T-helper 2 cell treated with Interferon-gamma antibody and Interleukin-4, amounts not matched to agents 5 μg/mL and 100 μg/mL, for 36 hours (primary cell): Measurements from ENCODE around the gene SLC5A9.
A peak's percentile ranks its signal among the peaks of the same experiment; 100 is the strongest.

Experiments used
- DNase-seq: peaks from one replicate; pipeline ENCODE4 v3.0.0; 2021; ENCODE audit warnings: low spot score
- H3K27ac Mint-ChIP-seq: one replicate; pipeline ENCODE4 v1.8.0; 2021; ENCODE audit warnings: mild to moderate bottlenecking, mixed read lengths
- H3K27me3 Mint-ChIP-seq: one replicate; pipeline ENCODE4 v1.8.0; 2021; ENCODE audit warnings: low read depth, mixed read lengths
- H3K36me3 Mint-ChIP-seq: one replicate; pipeline ENCODE4 v1.8.0; 2021; ENCODE audit warnings: low read depth, mixed read lengths
- H3K4me1 Mint-ChIP-seq: one replicate; pipeline ENCODE4 v1.8.0; 2021; ENCODE audit warnings: low read depth, mixed read lengths
- H3K4me3 Mint-ChIP-seq: one replicate; pipeline ENCODE4 v1.8.0; 2022; ENCODE audit warnings: mild to moderate bottlenecking, moderate library complexity, mixed read lengths
- H3K9me3 Mint-ChIP-seq: one replicate; pipeline ENCODE4 v1.8.0; 2021; ENCODE audit warnings: mixed read lengths

Gene SLC5A9

DNA sequence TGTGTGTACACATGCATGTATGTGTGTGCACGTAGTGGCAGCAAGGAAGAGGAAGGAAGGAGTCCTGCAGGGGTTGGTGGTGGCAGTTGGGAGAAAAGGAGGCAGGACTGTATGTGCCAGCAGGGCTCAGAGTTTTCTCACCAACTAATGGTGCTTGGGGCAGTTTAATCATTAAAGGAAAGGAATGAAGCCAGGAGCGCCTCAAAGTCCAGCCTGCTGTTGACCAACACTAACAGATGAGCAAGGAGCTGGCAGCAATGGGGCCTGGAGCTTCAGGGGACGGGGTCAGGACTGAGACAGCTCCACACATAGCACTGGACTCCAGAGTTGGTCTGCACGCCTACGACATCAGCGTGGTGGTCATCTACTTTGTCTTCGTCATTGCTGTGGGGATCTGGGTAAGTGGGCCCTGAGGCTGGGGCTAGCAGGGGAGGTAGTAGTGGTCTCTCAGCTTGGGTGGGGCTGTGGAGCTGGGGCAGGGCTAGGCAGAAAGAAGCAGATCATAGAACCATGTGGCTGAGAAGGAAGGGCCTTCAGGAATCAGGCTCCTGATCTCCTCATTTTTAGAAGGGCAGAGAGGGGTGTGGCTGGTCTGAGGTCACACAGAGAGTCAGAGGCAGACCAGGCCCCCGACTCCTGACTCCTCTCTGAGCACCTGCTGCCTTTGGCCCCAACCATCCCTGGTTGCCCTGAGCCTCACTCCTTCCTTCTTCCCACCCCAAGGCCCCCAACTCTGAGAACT, at the start of gene SLC5A9:
TSS of gene SLC5A9 (plus strand) at position 216 of the 742 bp plus-strand sequence. CDS start at position 237, 21 bp downstream.
- Mint-ChIP-seq H3K27ac (no peak within 1 kb of the TSS), H3K36me3 (no peaks in the 10 kb centered on the region), H3K4me1 (no peaks in the 10 kb centered on the region), H3K4me3 (no peak within 1 kb of the TSS), H3K27me3 (peaks cover 4% of the 10 kb centered on the region), H3K9me3 (no peaks in the 10 kb centered on the region)
- DNase-seq: no peak

DNA sequence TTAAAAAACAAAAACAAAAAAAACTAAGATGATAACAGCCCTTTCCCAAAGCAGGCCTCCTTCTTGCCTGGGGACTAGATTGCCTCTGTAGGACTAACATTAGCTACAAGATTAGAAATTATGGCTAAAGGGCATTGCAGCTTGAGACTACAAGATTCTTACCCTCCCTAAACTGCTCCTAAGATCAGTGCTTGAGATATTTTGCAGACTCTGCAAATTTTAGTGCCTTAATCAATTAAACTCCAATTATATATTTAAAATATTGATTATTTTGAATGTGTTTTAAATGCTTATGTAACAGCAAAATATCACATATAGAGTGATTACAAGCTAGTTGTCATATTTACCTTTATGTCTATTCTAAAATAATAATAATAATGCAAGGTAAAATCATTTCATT, 47.4 kb upstream of the SLC5A9 start:
- Mint-ChIP-seq H3K9me3 (peaks cover 2% of the 10 kb centered on the region), H3K27ac (no peak overlapping the region), H3K27me3 (peaks cover 13% of the 10 kb centered on the region), H3K36me3 (no peaks in the 10 kb centered on the region), H3K4me1 (no peaks in the 10 kb centered on the region), H3K4me3 (no peak overlapping the region)
- DNase-seq: no peak

DNA sequence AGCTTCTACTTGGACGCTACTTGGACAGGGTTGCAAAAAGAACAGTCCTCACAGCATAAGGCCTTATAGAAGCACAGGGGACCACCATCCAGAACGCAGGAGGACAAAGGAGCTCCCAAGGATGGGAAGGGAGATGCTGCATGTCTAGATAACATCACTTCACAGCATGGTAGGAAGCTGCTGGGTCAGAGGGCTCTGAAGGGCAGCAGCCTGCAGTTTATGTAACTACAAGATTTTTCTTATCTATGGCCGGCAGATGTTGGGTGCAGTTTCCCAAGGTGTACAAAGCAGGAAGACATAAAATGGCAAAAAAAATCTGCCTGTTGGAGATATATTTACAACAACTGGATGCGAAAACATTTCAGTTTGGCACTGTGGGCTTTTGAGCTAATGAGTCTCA, 45.3 kb upstream of the SLC5A9 start:
- H3K27ac Mint-ChIP-seq: no peak overlapping the region
- H3K4me3 Mint-ChIP-seq: no peak overlapping the region

DNA sequence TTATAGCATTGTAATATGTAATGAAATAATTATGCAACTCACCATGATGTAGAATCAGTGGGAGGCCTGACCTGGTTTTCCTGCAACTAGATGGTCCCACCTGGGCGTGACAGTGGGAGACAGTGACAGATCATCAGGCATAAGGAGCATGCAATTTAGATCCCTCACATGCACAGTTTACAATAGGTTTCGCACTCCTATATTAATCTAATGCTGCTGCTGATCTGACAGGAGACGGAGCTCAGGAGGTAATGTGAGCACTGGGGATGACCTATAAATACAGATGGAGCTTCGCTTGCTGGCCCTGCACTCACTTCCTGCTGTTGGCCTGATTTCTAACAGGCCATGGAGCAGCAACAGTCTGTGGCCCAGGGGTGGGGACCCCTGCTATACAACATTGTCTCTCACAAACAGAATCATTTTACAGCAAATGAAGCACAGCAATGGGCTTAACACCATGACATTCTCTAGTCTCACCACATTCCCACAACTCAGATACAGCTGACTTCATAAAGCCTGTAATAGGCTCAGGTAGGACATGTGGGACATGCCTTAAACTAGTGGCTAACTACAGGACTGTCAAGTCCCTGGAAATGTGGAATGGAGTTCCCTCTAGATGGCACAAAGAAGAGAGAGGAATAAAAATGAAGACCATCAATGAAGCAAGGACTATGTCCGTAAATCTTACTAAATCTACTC, 40.7 kb upstream of the SLC5A9 start:
- no peaks in the 10 kb centered on the region for H3K4me1 Mint-ChIP-seq
- peaks cover 8% of the 10 kb centered on the region for H3K9me3 Mint-ChIP-seq
- no peak overlapping the region for H3K27ac Mint-ChIP-seq
- H3K36me3 Mint-ChIP-seq: no peaks in the 10 kb centered on the region
- no peak for DNase-seq
- peaks cover 13% of the 10 kb centered on the region for H3K27me3 Mint-ChIP-seq
- no peak overlapping the region for H3K4me3 Mint-ChIP-seq

More for the DNA sequence above, 45.3 kb upstream of the SLC5A9 start:
- Mint-ChIP-seq H3K9me3 (no peaks in the 10 kb centered on the region), H3K36me3 (no peaks in the 10 kb centered on the region), H3K4me1 (no peaks in the 10 kb centered on the region), H3K27me3 (peaks cover 13% of the 10 kb centered on the region)
- DNase-seq: no peak

DNA sequence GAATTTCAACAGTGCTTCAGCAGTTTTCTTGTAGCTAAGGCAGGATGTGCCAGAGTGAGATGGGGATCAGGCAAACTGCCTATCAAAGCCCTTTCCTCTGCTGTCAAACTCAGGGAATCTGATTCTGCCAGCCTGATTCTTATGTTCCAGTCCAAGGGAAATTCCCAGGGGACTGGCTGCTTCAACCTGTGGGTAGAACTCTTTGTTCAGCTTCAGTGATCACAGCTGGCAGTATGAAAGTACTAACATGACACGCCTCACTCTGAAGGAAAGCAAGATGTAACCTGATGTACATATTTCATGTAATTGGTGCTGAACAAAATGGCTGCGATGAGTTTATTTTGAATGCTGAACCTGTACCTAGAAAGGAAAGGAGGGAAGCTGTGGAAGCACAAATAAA, 40.1 kb upstream of the SLC5A9 start:
- Mint-ChIP-seq H3K4me1 (no peaks in the 10 kb centered on the region), H3K36me3 (no peaks in the 10 kb centered on the region), H3K27ac (no peak overlapping the region), H3K27me3 (peaks cover 12% of the 10 kb centered on the region), H3K9me3 (peaks cover 12% of the 10 kb centered on the region), H3K4me3 (no peak overlapping the region)
- DNase-seq: no peak

DNA sequence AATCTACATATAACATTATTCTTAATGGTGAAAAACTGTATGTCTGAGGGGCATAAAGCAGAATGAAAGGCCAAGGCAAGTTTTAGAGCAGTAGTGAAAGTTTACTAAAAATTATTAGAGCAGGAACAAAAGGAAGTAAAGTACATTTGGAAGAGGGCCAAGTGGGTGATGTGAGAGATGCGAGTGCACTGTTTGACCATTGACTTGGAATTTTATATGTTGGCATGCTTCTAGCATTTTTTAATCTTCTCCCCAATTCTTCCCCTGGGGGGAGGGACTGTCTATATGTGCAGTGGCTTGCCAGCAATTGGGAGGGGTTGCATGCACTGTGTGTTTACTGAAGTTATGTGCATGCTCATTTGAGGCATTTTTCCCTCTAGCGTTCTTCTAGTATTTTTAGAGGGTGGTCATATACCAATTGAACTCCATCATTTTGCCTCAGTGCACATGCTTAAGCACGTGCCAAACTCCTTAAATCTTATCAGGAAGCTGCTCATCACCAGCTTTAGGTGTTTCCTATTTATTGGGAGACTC, 36.1 kb upstream of the SLC5A9 start:
- no peak overlapping the region for H3K4me3 Mint-ChIP-seq
- peaks cover 24% of the 10 kb centered on the region for H3K9me3 Mint-ChIP-seq
- H3K4me1 Mint-ChIP-seq: no peaks in the 10 kb centered on the region
- no peak overlapping the region for H3K27ac Mint-ChIP-seq
- no peak for DNase-seq
- H3K27me3 Mint-ChIP-seq: no peaks in the 10 kb centered on the region
- no peaks in the 10 kb centered on the region for H3K36me3 Mint-ChIP-seq

DNA sequence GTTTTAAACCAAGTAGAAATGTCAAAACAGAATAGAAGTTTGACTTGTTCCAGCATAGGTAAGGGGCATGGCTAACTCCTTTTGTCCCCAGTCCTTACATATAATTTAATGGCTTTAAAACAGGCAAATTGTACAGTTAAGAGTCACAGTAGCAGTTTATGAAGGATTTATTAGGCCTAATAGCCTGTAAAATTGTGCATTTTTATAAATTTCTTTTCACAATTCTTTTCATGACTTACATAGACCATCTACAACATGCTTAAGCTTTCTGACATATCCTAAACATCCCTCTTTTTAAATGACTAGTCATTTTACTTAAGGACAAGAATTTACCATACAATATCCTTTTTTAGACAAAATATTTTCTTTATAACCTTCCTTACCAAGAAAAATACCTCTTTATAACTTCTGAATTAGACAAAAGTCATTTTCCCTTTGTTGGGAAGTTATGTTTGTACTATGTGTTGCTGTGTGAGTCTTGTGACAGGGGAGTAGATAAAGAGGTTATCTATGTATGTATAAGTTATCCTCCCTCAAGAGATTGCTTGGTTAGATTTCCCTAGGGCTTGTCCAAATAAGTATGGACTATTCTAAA, 34.5 kb upstream of the SLC5A9 start:
- no peak overlapping the region for H3K4me3 Mint-ChIP-seq
- H3K4me1 Mint-ChIP-seq: no peaks in the 10 kb centered on the region
- no peaks in the 10 kb centered on the region for H3K36me3 Mint-ChIP-seq
- no peak for DNase-seq
- H3K27me3 Mint-ChIP-seq: no peaks in the 10 kb centered on the region
- no peak overlapping the region for H3K27ac Mint-ChIP-seq
- peaks cover 24% of the 10 kb centered on the region for H3K9me3 Mint-ChIP-seq

DNA sequence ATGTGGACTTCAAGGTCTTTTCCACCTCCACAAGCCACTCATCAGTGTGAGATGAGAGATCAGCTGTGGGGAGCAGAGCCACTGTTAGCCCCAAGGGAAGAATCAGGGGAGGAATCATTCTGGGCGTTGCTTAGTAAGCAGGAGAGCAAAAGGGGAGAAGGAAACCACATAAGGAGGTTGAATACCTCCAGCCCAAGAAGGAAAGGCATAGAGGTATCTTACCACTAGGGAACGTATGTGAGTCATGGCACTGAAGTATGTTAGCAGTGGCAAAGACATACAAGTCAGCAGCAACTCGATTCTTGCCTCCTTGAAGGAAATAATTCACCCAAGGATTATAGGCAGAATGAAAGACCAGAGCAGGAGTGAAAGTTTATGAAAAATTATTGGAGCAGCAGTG, 31.6 kb upstream of the SLC5A9 start:
- Mint-ChIP-seq H3K4me1 (no peaks in the 10 kb centered on the region), H3K36me3 (no peaks in the 10 kb centered on the region), H3K27ac (no peak overlapping the region), H3K27me3 (no peaks in the 10 kb centered on the region), H3K9me3 (peaks cover 24% of the 10 kb centered on the region), H3K4me3 (no peak overlapping the region)
- DNase-seq: no peak

DNA sequence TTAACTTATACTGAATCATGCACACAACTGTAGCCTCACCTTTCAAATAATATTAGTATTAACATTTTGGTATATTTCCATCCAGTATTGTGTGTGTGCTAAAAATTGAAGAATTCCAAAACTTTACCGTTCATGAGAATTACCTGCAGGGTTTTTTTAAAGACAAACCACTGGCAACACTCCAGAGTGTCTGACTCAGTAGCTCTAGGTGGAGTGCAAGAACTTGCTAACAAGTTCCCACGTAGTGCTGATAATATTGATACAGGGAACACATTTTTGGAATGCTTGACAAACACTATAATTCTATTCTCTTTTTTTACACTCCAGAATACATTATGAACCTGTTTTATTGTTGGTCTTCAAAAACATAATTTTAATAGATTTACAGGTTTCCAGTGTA, 27.7 kb upstream of the SLC5A9 start:
- Mint-ChIP-seq H3K27ac (no peak overlapping the region), H3K4me3 (no peak overlapping the region), H3K9me3 (no peaks in the 10 kb centered on the region), H3K36me3 (no peaks in the 10 kb centered on the region), H3K27me3 (peaks cover 2% of the 10 kb centered on the region), H3K4me1 (no peaks in the 10 kb centered on the region)
- DNase-seq: no peak

DNA sequence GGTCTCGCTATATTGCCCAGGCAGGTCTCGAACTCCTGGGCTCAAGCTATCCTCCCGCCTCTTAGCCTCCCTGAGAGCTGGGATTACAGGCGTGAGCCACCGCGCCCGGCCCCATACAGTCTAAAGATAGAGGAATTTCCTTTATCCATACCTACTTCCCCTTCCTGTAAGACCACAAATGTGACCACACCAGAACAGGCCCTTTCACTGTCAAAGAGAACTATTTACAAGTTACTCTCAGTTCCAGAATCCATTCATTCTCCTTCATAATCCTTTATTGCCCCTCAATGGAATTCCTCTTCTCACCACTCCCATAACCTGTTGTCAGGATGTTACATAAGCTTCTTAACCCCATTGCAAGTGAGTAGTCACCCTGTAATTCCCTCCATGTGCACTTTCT, 26.3 kb upstream of the SLC5A9 start:
- no peak overlapping the region for H3K27ac Mint-ChIP-seq
- no peak for DNase-seq
- H3K36me3 Mint-ChIP-seq: no peaks in the 10 kb centered on the region
- H3K9me3 Mint-ChIP-seq: no peaks in the 10 kb centered on the region
- H3K27me3 Mint-ChIP-seq: peaks cover 2% of the 10 kb centered on the region
- no peaks in the 10 kb centered on the region for H3K4me1 Mint-ChIP-seq
- H3K4me3 Mint-ChIP-seq: no peak overlapping the region

DNA sequence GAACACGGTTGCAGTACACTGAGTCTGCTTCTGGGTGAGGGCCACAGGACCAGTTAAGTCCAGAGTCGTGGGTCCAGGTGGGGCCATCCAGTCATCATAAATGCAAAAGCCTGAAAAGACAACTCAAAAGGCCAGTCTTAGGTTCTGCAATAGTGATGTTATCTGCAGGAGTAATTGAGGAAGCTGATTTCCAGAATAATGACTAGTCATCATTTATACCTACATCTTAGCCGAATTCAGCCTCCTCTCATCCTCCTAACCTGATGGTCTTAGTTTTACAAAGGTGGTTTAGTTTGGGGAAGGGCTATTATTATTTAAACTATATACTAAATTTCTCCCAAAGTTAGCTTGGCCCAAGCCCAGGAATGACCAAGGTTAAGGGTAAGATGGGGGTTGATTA, 23.5 kb upstream of the SLC5A9 start:
- Mint-ChIP-seq H3K27ac (no peak overlapping the region), H3K4me3 (no peak overlapping the region), H3K27me3 (peaks cover 2% of the 10 kb centered on the region), H3K4me1 (no peaks in the 10 kb centered on the region), H3K36me3 (no peaks in the 10 kb centered on the region), H3K9me3 (no peaks in the 10 kb centered on the region)
- DNase-seq: no peak

DNA sequence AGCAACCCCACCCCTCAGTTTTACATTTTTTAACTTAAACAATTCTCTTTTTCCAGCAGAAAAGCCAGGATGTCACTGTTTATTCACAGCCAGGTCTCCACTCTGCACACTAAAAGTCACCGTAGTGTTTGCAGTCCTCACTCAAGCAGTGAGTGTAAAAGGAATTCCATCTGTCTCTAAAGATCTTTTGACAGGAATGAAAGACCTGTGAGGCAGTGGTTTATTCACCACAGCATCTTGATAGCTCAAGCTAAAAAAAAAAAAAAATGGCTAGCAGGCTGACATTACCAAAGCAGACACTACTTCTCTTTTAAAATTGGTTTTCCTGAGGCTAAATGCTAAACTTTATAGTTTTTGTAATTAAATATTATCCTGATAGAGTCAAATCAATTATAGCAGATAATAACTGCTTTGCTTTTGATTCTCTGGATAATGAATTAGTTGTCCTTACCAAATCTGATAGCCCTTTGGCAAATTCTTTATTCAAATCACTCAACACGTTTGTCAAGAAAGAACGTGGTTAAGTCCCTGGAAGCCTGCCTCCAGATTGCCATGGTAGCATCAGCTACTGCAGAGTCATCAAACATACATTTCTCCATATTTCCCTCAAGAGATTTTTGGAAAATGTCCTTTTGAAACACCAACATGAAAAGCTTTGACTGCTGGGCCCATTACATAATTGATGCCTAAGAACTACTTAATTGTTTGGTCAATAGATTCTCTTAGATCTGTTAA, 22.2 kb upstream of the SLC5A9 start:
- H3K4me1 Mint-ChIP-seq: no peaks in the 10 kb centered on the region

DNA sequence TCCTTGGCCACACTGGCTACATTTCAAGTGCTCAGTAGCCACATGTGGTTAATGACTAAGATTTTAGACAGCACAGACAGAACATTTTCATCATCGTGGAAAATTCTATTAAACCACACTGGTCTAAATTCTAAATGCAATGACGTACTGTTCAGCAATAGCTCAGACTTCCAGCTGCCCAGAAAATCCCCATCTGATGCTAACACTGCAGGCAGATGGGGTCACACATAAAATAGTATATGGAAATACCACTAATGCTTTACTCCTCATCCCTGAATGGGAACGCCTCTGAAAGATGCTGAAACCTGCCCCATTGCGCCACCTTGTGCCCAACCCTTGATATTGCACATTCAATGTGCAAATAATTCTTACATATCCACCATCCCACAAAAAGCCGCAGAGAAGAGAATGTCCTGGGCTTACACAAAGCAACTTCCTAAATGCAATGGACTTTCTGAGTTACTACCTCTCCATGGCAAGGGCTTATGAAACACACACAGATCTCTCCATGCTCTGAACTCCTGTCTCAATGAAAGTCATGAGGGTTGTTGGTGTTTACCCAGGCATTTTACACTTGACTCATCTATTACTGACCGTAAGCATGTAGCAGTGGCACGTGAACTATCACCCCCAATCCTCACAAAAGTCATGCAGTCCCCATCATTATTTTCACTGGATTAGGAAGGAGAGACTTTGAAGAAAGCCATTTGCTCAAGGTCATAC, 20.3 kb upstream of the SLC5A9 start:
- Mint-ChIP-seq H3K4me3 (no peak overlapping the region), H3K27me3 (peaks cover 2% of the 10 kb centered on the region), H3K27ac (no peak overlapping the region), H3K9me3 (no peaks in the 10 kb centered on the region), H3K4me1 (no peaks in the 10 kb centered on the region), H3K36me3 (no peaks in the 10 kb centered on the region)
- DNase-seq: peak; percentile 24

More for the DNA sequence above, 22.2 kb upstream of the SLC5A9 start:
- Mint-ChIP-seq H3K4me3 (no peak overlapping the region), H3K27ac (no peak overlapping the region), H3K9me3 (no peaks in the 10 kb centered on the region), H3K36me3 (no peaks in the 10 kb centered on the region), H3K27me3 (peaks cover 2% of the 10 kb centered on the region)
- no peak for DNase-seq
